Activated CD8-positive, alpha-beta memory T cell treated with anti-CD3 and anti-CD28 coated beads, Interleukin-2, amount 50 U/mL, for 1 hour (primary cell): ENCODE measurements around the gene UST.
"Not testable (repeated sequence)": the region's sequence is repeated elsewhere in the genome, so short reads cannot be mapped to it uniquely, and the experiment has no call there.

Experiments used
- DNase-seq: peaks from one replicate; pipeline ENCODE4 v3.0.0-alpha.2; 2020; ENCODE audit errors: extremely low read depth

UST gene

DNA sequence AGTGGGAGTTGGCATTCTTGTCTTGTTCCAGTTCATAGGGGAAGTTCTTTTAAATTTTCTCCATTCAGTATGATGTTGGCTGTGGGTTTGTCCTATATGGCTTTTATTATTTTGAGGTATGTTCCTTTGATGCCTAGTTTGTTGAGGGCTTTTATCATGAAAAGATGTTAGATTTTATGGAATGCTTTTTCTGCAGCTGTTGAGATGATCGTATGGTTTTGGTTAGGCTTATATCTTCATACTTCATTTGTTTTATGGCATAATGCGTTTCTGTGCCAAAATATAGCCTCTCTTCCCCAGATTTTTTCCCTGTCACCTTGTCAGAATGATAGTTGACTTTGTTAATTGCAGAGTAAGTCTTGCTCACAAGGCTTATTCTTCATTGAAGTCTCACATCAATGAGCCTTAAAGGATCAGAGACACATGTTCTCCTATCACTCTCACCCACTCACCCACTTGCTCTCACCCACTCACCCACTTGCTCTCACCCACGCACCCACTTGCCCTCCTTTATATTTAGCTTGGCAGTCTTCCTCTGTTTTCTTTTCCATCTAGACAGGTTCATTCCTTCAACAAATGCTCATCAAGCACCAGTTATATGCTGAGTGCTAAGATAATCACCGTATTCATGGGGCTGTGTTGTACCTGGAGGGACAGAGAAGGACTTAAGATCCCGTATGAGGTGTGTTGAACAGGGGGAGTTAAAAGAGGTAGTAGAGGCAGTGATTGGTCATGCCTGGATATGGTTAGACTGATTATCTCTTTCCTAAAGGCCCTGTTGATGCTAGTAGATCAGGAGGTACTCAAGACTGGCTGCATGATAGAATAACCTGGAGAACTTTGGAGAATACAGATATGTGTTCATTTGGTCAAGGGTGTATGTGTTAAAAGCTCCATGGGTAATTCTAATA lies 19.3 kb downstream of the UST start:
- no peak for DNase-seq

DNA sequence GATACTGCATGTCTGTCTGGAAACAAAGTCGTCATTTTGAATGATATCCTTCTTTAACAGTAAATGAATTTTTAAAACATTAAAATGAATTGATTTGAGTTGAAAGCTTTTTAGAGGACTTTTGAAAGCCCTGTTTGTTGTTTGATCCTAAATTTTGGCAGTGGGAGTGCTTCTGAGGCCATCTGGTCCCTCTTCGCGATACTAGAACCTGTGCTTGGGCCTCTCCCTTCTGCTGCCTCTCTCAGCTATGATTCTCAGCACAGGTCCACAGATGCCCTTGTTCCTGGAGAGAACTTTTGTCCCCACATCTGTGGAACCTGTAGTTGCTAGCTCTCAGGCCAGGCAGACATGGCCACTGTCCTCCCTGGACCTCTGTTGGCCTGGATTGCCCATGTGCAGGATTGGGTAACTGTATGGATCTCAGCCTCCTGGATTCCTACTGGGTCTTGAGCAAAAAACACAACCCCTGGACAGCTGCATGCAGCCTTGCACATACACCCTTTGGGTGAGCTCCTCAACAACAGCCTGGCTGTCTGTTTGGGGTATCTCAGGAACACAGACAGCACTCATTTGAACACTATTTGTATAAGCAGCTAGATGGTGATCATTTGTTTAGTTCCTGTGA lies 21.9 kb downstream of the UST start:
- no peak for DNase-seq

DNA sequence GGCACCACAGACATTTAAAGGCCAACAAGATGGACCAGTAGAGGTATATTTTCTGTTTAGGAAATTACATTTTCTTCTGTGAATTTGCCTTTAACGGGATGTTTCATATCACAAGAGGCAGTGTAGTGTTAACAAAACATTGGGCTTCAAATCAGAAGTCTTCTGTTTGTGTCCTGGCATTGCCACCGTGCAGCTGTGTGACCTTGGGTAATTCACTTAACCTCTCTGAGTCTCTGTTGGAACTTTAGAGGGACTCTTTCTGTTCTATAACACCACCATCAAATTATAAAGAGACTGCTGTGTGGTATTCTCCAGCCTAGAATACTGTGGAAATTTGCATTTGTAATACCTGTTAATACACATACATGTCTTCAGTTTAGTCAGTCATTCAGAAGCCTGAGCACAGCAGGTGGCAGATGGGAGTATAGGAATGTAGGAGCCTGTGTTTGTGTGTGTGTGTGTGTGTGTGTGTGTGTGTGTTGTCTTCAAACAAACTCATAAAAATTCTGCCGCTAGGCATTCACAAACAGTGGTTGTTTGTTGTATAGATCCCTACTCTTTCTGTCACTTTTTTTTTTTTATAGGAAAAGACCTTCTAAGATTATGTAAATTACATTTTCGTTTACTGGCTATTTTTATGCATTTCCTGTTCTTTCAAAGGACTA lies 22.6 kb downstream of the UST start:
- DNase-seq = no peak

DNA sequence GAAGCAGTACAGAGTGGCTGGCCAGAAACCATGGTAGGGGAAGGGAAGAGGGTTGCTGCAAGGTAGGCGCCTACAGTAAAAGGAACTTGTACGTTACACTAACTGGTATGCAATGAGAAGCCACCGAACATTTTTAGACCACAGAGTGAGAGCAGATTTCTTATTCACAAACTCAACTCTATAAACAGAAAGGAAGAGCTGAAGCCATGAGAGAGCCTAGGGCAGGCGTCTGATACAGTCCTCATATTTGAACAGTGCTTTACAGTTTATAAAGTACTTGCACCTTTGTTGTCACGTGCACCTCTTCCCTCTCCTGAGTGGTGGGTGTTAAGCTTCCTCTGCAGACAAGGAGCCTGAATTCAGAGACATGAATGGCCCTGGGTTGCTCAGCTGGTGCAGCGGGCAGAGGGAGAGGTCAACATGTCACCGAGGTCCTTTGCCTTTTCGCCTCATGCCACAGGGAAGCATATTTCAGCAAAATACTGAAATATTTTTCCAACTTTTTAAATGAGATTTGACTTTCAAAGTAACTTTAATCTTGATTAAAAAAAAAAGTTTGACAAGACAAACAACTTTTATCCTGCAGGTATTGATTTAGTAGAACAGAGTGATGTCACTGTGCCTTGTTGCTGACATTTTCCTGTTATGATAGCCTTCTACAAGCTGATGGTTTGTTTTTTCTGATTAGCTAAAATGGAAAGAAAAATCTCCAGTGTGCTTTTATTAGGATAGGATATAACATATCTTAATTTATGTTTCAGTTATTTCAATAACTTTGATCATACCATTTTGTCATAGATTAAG lies 23.8 kb downstream of the UST start:
- DNase-seq = no peak

DNA sequence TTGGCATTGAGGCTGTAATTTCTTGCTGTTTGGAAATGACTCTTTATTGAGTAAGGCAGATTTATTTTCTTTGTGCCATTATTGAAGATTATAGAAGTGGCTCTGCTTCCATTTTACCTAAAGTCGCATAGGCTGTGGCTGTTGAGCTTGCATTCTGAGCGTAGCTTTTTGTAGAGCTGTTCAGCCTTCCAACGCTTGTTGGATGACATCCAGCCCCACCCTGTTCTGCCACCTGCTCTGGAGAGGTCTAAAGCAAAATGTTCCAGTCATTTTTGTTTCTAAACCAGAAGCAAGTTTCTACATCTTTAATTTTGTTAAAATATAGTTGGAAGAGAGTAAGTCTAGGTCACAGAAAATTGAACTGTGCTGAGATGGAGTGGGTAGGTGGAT lies 24.4 kb downstream of the UST start:
- DNase-seq = no peak

DNA sequence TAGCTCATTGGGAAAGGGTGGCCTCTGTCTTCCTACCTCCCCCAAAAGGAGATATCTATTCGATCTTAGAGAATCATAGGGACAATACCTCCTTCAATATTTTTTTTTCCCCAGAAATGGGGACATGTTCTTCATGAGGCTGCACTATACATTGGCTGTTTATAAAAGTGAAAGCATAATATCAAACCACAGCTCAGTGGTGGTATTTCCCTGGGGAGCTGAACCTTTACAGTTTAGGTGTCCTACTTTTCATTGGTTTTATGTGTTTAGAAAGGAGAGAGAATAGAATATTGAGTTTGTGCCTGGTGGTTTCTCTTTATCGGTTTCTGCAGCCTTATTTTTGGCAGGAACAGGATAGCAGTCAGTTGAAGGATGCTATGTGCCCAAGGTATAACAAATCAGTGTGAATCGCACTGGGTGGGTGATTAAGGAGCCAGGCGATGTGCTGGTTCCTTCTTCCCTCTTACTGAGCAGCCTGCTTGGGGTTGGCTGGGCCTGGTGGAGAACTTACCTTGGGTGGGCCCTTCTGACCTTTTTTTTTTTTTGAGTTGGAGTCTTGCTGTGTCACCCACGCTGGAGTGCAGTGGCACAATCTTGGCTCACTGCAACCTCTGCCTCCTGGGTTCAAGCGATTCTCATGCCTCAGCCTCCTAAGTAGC lies 25.2 kb downstream of the UST start:
- DNase-seq = no peak

DNA sequence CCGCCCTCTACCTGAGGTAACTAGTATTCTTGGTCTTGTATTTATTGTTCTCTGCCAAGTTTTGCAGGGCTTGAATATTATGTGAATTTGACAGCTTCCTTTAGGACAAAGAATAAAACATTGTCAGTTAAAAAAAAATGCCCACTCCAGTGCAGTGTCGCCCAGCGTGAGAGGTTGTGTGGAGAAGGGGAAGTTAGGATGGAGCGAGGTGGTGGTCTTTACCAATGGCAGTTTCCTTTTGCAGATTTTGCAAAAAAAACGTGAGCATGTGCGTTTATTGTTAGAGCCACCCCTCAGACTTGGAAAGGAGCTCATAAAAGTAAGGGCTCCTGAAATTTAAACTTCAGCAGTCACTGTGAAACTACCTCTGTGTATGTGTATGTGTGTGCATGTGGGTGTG lies 28.3 kb downstream of the UST start:
- no peak for DNase-seq

DNA sequence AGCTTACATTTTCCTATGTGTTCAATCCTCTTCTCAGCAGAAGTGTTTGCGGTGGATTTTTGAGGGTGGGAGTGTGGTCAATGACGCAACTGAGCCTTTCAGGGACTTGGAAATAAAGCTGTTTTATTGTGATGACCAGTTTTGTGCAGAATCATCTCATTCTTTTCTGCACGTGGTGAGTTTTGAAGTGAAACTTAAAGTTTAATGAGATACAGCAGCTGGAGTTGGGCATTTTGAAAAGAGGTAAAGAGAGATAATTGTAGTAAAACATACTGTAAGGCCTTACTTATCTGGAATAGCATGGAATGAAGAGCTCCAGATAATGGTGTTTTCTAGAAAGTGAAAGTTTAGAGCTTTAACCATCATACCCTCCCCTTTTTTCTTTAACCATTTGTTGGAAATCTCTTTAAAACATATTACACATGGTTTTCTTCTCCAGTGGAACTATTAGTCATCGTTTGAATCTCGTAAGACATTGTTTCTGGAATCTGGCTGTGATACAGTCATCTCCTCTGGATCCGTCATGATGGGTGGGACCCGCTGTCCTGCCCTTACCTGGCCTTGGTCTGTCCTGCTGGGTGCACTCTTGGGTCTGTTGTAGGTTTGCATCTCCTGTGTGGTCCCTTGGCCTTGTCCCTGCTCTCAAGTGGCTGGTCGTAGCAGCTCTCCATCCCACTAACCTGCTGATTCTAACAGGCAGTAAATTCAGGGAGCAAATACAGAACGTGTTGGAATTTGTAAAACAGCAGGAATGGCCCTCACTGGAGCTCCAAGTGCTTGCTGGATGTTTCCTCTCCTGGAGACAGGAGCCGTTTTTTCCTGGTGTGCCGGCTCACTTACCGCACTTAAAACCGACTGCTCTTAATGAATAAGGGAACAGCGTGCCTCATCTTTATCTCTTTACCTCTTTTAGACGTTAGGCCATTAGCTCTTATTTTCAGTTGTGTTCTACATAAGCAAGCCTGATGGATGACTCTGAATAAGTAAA lies 29.8 kb downstream of the UST start:
- DNase-seq = no peak

DNA sequence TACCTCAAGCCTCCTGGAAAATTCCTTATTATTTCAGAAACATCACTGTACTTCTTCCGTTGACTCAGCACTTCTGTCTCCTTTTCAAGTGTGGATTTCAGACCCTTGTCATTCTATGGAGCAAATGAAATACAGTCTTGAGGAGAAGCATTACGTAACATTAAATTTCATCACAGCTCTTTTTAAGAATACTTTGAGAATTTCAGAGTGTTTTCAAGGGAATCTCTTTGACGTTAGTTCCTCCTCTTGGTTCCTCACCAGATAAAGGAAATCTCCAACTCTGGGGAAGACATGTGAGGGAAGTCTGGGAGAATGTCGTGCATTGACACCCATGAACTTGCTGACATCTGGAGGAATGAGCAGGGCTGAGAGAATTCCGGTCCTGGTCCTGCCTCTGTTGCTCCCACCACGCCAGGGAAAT lies 32.3 kb downstream of the UST start:
- DNase-seq = no peak

DNA sequence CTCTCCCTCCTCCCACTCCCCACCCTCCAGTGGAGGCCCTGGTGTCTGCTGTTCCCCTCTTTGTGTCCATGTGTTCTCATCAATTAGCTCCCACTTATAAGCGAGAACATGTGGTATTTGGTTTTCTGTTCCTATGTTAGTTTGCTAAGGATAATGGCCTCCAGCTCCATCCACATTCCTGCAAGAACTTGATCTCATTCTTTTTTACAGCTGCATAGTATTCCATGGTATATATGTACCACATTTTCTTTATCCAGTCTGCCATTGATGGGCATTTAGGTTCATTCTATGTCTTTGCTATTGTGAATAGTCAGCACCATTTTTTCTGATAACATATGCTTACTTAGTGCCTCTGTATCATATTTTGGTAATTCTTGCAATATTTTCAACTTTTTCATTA lies 33.6 kb downstream of the UST start:
- not testable (repeated sequence) for DNase-seq

DNA sequence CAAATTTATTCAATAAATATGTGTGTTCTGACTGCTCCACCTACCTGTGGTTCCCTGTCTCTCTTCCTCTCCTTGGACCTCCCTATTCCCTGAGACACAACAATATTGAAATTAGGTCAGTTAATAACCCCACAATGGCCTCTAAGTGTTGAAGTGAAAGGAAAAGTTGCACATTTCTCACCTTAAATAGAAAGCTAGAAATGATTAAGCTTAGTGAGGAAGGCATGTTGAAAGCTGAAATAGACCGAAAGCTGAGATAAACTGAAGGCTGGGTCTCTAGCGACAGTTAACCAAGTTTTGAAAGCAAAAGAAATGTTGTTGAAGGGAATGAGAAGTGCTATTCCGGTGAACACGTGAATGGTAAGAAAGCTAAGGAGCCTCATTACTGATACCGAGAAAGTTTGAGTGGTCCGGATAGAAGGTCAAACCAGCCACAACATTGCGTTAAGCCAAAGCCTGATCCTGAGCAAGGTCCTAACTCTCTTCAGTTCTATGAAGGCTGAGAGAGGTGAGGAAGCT lies 34.1 kb downstream of the UST start:
- DNase-seq = no peak

DNA sequence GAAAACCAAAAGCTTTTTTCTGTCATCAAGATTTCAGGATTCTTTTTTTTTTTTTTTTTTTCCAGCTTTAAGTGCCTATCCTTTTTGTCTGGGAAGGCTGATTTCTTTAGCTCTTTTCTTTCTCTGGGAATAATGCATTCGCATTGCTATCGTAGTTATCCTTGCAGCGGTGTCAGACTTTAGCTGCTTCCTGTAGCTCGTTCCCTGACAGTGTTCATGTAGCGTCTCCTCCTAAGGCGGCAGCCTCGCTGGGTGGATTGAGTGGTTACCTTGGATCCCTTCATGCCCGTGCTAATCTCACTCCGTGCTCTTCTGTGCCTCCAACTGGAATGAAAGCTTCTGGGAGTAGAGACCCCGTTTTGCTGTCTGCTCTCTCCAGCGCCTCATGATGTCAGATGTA lies 43.1 kb downstream of the UST start:
- no peak for DNase-seq

DNA sequence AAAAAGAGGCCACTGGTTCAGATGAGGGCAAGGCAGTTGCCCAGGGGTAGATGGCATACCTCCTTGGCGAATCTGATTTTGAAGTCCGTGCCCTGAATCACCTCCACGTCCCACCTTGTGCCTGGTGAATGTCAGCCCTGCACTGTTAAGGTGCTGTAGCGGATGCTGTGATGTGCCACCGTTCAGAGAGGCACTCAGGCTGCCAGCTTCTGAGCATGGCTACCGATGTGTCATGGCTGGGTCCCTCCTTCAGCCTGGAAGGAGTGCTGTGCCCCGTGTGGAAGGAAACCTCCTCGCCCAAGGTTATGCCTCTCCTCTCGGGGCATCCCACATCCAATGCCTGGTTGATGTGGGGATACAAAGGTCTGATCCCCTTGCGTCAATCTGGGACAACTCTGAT lies 43.6 kb downstream of the UST start:
- DNase-seq = no peak

DNA sequence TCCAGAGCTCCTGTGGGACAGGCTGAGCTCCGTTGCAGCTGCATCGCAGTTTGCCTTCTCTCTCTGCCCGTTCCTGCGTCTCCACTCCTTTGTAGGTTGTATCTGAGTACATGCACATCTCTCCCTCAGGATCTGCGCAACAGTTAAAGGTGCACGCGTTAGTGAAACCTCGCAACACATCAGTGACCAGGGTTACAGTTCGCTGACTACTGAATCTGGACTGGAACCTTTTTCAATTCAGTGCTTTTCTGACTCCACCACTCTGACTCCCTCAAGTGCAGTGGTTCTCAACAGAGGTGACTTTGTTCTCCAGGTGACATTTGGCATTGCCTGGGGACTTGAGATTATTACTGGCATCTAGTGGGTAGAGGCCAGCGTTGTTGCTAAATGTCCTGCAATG lies 44.0 kb downstream of the UST start:
- no peak for DNase-seq

DNA sequence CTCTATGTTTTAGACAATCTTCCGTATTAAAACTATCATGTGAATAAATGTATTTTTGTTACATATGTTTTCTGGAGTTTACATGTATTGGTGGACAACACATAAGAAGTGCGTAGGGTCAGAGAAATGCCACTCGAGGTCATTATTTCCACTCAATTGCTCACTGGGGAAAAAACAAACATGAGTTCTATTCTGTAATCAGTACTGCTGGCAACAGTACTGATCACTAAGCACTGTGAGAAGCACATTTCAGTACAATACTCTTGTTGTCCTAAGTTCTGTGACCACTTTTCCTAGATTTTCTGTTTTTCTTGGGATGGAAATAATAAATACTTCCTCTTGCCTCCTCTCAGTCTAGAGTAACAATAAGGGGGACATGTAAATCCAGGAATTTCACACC lies 44.5 kb downstream of the UST start:
- no peak for DNase-seq

DNA sequence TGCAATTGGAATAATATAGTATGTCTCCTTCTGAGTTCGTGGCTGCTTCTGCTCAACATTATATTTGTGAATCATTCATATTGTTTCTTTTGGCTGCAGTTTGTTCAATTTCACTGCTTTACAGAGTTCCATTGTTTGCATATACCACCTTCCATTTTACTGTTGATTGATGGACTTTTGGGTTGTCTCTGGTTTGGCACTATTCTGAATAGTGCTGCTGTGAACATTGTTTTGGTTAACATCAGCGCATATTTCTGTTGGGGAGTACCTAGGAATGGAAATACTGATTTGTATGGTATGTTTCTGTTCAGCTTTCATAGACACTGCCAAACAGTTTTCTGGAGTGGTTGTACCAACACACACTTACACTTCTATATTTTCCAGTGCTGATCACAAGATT lies 46.9 kb downstream of the UST start:
- no peak for DNase-seq

DNA sequence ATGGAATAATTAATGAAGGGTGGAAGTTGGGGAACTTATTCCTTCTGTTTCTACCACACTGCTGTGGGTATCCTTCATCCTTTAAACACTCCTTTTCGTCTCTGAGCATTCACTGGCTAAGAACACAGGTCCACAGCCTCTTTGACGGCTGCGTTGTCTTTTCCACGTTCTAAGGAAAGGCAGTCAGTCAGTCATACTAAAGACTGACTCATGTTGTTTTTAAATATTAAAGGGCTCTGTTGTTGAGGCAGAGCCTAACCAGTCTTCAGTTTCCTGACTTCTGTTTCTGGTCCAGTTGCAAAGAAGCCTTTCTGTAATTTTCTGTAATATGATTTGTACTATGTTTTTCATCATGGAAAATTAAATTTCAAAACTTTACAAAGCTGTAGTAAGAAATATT lies 48.0 kb downstream of the UST start:
- no peak for DNase-seq

DNA sequence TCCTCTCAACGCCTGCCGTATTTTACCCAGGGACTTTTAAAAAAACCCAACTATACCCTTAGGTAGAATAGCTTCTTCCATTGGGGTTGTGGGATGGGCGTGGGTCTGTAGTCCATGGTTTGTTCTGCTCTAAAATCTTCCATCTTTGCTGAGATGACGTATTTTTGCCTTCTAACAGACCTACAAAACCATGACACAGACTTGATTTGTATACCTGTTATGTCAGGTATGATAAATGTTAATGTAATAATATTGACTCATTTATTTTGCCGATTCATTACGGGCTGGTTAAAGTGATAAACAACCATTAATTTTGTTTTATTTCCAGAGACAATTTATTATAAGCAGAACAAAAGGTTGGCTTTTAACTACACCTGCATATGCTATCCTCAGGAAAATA lies 48.7 kb downstream of the UST start:
- no peak for DNase-seq

DNA sequence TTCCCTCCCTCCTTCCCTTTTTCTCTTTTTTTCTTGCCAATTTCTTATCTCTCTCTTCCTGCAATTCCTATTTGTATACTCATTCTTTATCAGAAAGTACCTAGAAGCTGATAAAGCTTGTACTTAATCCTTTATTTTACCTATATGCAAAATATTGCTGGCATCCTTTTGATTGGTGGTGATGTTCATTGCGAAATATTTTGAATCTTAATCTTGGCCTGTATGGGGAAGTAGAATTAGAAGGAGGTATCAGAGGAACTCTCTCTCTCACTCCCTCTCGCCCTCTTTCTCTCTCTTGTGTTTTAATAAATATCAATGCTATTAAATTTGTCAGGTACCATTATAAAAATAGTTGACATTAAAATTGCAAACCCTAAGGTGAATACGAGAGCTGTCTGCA lies 52.8 kb downstream of the UST start:
- DNase-seq = no peak

DNA sequence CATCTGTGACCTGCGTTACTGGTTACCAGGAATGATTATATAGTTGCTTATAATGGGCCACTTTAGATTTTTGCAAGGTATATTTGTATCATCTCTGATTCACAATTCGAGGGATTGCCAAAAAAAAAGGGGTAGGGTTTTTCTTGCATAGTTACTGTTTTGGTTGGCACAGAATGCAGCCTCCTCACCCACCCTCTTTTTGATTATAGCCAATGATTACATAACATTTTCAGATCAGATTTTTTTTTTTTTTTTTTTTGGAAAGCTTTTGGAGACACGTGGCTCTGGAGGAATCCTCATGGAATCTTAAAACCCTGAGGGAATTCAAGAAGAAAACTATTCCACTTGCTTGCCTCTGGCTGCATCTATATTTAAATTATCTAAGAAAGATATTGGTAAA lies 53.7 kb downstream of the UST start:
- no peak for DNase-seq
